GM10248 (cell line): ENCODE measurements around the gene TMEM161A.
A peak's percentile ranks its signal among the peaks of the same experiment; 100 is the strongest.
"Not testable (repeated sequence)": the region's sequence is repeated elsewhere in the genome, so short reads cannot be mapped to it uniquely, and the experiment has no call there.

Experiments
- CTCF ChIA-PET: fragments of 300-600 bp; sonication (Branson Sonifier 250); formaldehyde crosslinking; extraction: SDS; loops from one replicate; lab custom pipeline; 2021; ENCODE audit warnings: antibody characterized with exemption; lab: Yijun Ruan, JAX
- POLR2A ChIA-PET: fragments of 350-650 bp; sonication (Branson Sonifier 250); formaldehyde crosslinking; extraction: SDS; loops from one replicate; lab custom pipeline; 2020; ENCODE audit warnings: antibody characterized with exemption; lab: Yijun Ruan, JAX
- DNase-seq: peaks from one replicate; pipeline ENCODE4 v3.0.0; 2012; ENCODE audit errors: extremely low spot score
- CTCF ChIP-seq: IDR thresholded peaks from 2 replicates; pipeline ENCODE4 v1.5.1; 2012; ENCODE audit warnings: mild to moderate bottlenecking, low read depth; ENCODE audit errors: extremely low read depth, missing control alignments, control extremely low read depth

The TMEM161A gene

DNA sequence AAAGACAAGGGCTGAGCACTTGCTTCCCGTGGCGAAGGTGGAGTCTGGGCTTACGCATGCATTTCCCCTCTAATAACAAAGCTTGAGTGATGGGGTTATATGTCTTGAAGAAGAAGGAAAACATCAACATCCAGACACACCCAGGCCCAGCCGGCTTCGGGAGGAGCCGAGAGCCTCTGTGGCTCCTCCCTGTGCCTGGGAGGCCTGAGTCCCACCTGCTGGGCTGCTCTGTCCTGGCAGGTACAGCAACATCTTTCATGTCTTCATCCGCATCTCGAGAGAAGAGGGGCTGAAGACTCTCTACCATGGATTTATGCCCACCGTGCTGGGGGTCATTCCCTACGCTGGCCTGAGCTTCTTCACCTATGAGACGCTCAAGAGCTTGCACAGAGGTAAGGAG lies 30.6 kb downstream of the TMEM161A start:
- no peak for TF ChIP-seq CTCF
- CTCF ChIA-PET: interaction anchor here (0.8 kb wide), 1 partner anchor 9 kb away, joined by 3 read pairs; no protein-coding TSS in a partner anchor
- no peak for DNase-seq
- POLR2A ChIA-PET: no interaction called here

- CTCF ChIA-PET: interaction anchor here (0.8 to 1.5 kb wide), 2 partner anchors 9 kb away, joined by 3 read pairs; no protein-coding TSS in a partner anchor
These were observed 31.3 kb downstream of the TMEM161A start for GRCh38 chr19:19106938-19107337.

GRCh38 chr19:19106056-19106551 lies 32.2 kb downstream of the TMEM161A start:
- POLR2A ChIA-PET: no interaction called here
- CTCF ChIA-PET: interaction anchor here (1.5 kb wide), 1 partner anchor 10 kb away, joined by 3 read pairs; no protein-coding TSS in a partner anchor
- no peak for TF ChIP-seq CTCF
- no peak for DNase-seq

More at GRCh38 chr19:19106938-19107337, 31.3 kb downstream of the TMEM161A start:
- DNase-seq, POLR2A ChIA-PET: not testable (repeated sequence)

DNA sequence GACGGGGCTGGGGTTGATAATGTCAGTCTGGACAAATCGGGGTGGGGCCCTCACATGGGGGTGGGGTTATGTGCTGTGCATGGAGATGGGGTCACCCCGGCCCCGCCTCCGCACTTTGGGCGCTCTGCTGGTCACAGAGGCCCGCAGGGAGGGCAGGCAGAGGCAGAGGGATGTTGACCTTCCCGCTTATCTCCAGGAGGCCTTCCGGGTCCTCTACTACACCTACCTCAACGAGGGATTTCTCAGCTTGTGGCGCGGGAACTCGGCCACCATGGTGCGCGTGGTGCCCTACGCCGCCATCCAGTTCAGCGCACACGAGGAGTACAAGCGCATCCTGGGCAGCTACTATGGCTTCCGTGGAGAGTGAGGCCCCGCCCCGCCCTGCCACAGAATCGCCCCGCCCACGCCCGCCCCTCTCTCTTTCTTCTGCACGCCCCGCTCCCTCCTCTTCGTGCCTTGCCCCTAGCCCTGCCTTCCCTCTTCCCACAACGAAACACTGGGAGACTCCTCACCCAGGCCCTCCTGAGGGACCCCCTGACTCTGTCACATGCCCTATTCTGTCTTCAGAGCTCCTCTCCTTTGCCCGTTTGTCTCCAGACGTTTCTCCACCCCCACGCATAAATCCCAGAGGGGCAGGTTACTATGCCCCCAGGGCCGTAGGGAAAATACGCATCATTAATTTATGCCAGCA lies 32.8 kb downstream of the TMEM161A start:
- TF ChIP-seq CTCF: no peak
- ChIA-PET POLR2A (no interaction called here), CTCF (interaction anchor here (1.5 kb wide), 1 partner anchor 10 kb away, joined by 3 read pairs; no protein-coding TSS in a partner anchor)
- peak; percentile 78 for DNase-seq

GRCh38 chr19:19103167-19103566 lies 35.1 kb downstream of the TMEM161A start:
- ChIA-PET POLR2A (no interaction called here), CTCF (no interaction called here)
- no peak for DNase-seq
- TF ChIP-seq CTCF: no peak

DNA sequence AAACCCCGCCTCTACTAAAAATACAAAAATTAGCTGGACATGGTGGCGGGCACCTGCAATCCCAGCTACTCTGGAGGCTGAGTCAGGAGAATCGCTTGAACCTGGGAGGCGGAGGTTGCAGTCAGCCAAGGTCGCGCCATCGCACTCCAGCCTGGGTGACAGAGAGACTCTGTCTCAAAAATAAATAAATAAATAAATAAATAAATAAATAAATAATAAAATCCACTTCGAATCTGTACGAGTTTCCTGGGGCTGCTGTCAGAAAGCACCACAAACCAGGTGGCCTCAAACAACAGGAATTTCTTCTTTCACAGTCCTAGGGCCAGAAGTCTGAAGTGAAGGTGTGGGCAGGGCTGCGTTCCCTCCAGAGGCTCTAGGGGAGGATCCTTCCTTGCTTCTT lies 35.7 kb downstream of the TMEM161A start:
- DNase-seq, CTCF ChIA-PET, POLR2A ChIA-PET: not testable (repeated sequence)

DNA sequence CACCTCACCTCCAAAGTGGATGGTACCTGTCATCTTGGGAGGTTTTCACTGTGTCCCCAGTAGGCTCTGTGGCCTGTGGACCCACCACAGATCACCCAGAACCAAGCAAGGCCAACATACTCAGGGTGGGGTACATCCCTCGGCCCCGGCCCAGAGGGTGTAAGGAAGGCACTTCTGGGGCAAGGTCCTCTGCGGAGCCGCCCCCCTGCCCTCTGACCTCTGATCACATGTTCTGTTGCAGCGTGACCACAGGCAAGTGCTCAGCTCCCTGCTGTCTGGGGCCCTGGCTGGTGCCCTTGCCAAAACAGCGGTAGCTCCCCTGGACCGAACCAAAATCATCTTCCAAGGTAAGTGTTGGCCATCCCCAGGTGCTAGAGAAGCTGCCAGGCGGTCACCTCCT lies 36.7 kb downstream of the TMEM161A start:
- ChIA-PET POLR2A (no interaction called here), CTCF (no interaction called here)
- DNase-seq: no peak
- TF ChIP-seq CTCF: no peak
